ENCODE data around the gene FAF1. TPM values are rescaled to one million over a fixed set of nuclear protein-coding genes. Genes with fewer than 3 reads are reported as not detected.

FAF1 gene
- total and polyA plus RNA-seq, 7 donors, result 27.5 to 59.3 (median 53.9) TPM

DNA sequence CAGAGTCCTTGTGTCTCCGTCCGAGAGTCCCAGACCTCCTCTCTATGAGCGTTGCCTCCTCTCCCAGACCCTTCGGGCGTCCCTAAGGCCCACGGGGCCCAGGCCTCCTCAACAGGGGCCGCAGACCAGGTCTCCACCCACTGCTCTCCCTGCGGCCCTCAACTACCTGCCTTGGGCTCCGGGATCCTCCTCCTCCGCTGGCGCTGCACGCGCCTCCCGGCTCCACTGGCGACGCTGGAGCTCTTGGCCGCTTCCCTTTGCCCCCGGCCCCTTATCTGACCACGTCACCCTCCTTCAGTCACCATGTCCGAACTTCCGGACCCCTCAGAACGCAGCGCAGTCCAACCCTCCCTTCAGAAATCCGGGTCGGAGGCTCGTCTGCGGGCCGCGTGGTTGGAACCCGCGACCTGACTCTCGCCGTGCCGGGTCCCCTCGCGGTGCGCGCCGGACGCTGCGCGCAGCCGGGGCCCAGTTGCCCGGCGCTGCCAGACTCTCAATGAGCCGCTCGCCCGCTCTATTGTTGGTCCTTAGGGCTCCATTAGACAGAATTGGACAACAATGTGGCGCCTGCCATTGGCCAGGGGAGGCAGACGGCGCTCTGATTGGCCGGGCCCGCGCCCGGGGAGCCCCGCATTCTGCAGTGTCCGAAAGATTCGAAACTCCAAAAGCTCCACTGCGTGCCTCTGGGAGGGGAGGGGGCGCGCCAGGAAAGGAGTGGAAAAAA lies 537.0 kb downstream of the FAF1 start, which contains the start of gene DMRTA2:
TSS of gene DMRTA2 (minus strand) at position 498 of the 724 bp plus-strand sequence. CDS start 1,907 bp downstream, outside the sequence.
- Histone ChIP-seq H3K9me3 (no peaks in the 10 kb centered on the region), H3K27ac (no peak within 1 kb of the TSS), H3K4me3 (peak within 1 kb of the TSS in 3 of 4 donors; percentile 24 to 38 (median 36)), H3K27me3 (peaks cover 95 to 100% (median 100%) of the 10 kb centered on the region in 3 donors), H3K36me3 (no peaks in the 10 kb centered on the region), H3K4me1 (peaks cover 0 to 83% (median 77%) of the 10 kb centered on the region in 4 donors)
- intact Hi-C loops (cut with DNase I), result no loop called here
- no peak for TF ChIP-seq CTCF (IDR thresholded peaks at IDR 0.05)
- TF ChIP-seq POLR2AphosphoS5 (IDR thresholded peaks at IDR 0.05), result no peak
- TF ChIP-seq EP300 (IDR thresholded peaks at IDR 0.05), result no peak
- no peak for TF ChIP-seq POLR2A (IDR thresholded peaks at IDR 0.05)
- no peak for DNase-seq
- WGBS, 2 donors, result 2 to 3% methylated on average over 61 of the region's 61 CpGs

GRCh38 chr1:50422675-50422945 lies 537.5 kb downstream of the FAF1 start:
- intact Hi-C loops (cut with DNase I), result no loop called here
- Histone ChIP-seq H3K4me1 (peaks cover 0 to 84% (median 75%) of the 10 kb centered on the region in 4 donors), H3K27ac (no peak overlapping the region), H3K9me3 (no peaks in the 10 kb centered on the region), H3K27me3 (peaks cover 95 to 100% (median 100%) of the 10 kb centered on the region in 3 donors), H3K4me3 (peak overlapping the region in 2 of 4 donors; percentile 36 to 38), H3K36me3 (no peaks in the 10 kb centered on the region)
- no peak for DNase-seq
- no peak for TF ChIP-seq POLR2A (IDR thresholded peaks at IDR 0.05)
- TF ChIP-seq EP300 (IDR thresholded peaks at IDR 0.05), result no peak
- WGBS, 2 donors, result 9 to 10% methylated on average over 21 of the region's 21 CpGs

GRCh38 chr1:50421768-50422674 lies 538.0 kb downstream of the FAF1 start:
- peaks cover 95 to 100% (median 100%) of the 10 kb centered on the region in 3 donors for H3K27me3 ChIP-seq
- DNase-seq, result no peak
- intact Hi-C loops (cut with DNase I), result no loop called here
- peaks cover 0 to 84% (median 75%) of the 10 kb centered on the region in 4 donors for H3K4me1 ChIP-seq
- 19 to 33% methylated on average over 27 of the region's 27 CpGs for WGBS, 2 donors
- H3K9me3 ChIP-seq, result no peaks in the 10 kb centered on the region
- H3K27ac ChIP-seq, result no peak overlapping the region
- TF ChIP-seq EP300 (IDR thresholded peaks at IDR 0.05) (no peak), CTCF (IDR thresholded peaks at IDR 0.05) (no peak), POLR2AphosphoS5 (IDR thresholded peaks at IDR 0.05) (no peak), POLR2A (IDR thresholded peaks at IDR 0.05) (no peak)
- no peaks in the 10 kb centered on the region for H3K36me3 ChIP-seq
- no peak overlapping the region for H3K4me3 ChIP-seq

DNA sequence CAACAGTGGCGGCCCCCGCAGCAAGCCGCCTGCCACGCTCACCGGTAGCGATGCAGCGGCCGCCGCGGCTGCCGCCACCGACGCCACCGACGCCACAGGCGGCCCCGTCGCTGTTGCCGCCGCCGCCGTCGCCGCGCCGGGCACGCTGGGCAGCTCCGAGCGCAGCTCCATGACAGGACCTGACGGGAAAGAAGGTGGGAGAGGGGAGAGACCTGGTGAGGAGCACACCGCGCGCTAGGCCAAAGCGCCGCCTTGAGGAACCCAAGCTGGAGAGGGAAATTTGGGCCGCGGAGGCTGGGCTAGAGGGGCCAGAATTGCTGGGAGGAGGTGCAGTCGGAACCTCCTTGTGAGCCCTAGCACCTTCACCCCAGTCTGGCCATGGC lies 538.7 kb downstream of the FAF1 start:
- Histone ChIP-seq H3K27me3 (peaks cover 95 to 100% (median 100%) of the 10 kb centered on the region in 3 donors), H3K9me3 (no peaks in the 10 kb centered on the region), H3K27ac (no peak overlapping the region), H3K4me3 (no peak overlapping the region), H3K4me1 (peaks cover 0 to 84% (median 76%) of the 10 kb centered on the region in 4 donors), H3K36me3 (no peaks in the 10 kb centered on the region)
- no peak for TF ChIP-seq POLR2A (IDR thresholded peaks at IDR 0.05)
- TF ChIP-seq POLR2AphosphoS5 (IDR thresholded peaks at IDR 0.05), result no peak
- no peak for TF ChIP-seq EP300 (IDR thresholded peaks at IDR 0.05)
- TF ChIP-seq CTCF (IDR thresholded peaks at IDR 0.05), result no peak
- DNase-seq, result no peak
- intact Hi-C loops (cut with DNase I), result no loop called here
- WGBS, 2 donors, result 4 to 11% methylated on average over 38 of the region's 38 CpGs
